ENCODE data around the gene TTLL11.

DNA sequence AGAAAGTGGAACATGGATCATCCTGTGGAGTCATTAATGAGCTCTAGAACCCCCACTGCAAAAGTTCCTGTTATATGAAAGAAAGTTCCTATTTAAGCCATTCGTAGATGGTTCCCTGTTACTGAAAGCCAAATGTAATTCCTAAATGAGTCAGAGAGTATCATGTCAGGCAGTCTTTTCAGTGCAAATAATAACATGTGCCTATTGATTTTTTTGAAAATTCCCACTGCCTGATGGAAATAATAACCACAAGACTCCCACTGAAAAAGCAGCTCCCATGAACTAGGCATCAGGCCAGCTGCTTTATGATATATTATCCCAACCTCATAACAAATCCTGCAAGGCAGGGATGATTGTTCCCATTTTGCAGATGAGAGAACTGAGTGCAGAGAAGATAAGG lies 224.5 kb downstream of the TTLL11 start:
- TF ChIP-seq POLR2A (IDR thresholded peaks at IDR 0.05), result no peak
- no peak for TF ChIP-seq EP300 (IDR thresholded peaks at IDR 0.05)
- TF ChIP-seq CTCF (IDR thresholded peaks at IDR 0.05), result no peak

Measured in upper lobe of left lung (tissue), 4 donors.